ENCODE measurements around the gene MS4A4E. TPM values are rescaled to one million over a fixed set of nuclear protein-coding genes. Genes with fewer than 3 reads are reported as not detected.
A peak's percentile ranks its signal among the peaks of the same experiment; 100 is the strongest.
"Not testable (repeated sequence)": the region's sequence is repeated elsewhere in the genome, so short reads cannot be mapped to it uniquely, and the experiment has no call there.

MS4A4E gene
- total RNA-seq, 1 donor from 2014 or later = not detected

DNA sequence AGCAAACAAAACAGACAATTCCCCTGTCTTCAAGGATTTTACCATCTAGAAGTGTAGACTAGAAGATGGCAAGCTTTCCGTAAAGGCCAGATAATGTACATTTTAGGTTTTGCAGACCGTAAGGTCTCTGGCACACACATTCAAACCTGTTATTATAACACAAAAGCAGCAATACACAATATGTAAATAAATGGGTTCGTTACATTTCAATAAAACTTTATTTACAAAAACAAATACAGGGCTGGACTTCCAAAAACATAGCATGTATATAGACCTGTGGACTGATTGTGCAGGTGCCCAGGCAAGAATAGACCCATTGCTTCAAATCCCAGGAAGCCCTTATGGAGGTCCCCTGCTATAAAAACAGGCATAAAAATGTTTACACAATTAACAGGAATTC lies 33.0 kb downstream of the MS4A4E start:
- Mint-ChIP-seq H3K4me1 (peaks cover 22% of the 10 kb centered on the region), H3K9me3 (no peaks in the 10 kb centered on the region), H3K27me3 (peaks cover 4% of the 10 kb centered on the region), H3K27ac (no peak overlapping the region), H3K36me3 (ENCODE audit: low read depth) (no peaks in the 10 kb centered on the region), H3K4me3 (no peak overlapping the region)
- intact Hi-C loops (cut with micrococcal nuclease) = no loop called here
- TF ChIP-seq, protein P1, sequence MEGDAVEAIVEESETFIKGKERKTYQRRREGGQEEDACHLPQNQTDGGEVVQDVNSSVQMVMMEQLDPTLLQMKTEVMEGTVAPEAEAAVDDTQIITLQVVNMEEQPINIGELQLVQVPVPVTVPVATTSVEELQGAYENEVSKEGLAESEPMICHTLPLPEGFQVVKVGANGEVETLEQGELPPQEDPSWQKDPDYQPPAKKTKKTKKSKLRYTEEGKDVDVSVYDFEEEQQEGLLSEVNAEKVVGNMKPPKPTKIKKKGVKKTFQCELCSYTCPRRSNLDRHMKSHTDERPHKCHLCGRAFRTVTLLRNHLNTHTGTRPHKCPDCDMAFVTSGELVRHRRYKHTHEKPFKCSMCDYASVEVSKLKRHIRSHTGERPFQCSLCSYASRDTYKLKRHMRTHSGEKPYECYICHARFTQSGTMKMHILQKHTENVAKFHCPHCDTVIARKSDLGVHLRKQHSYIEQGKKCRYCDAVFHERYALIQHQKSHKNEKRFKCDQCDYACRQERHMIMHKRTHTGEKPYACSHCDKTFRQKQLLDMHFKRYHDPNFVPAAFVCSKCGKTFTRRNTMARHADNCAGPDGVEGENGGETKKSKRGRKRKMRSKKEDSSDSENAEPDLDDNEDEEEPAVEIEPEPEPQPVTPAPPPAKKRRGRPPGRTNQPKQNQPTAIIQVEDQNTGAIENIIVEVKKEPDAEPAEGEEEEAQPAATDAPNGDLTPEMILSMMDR (IDR thresholded peaks at IDR 0.05) = no peak
- ATAC-seq (ENCODE audit: low read depth) = no peak
- CTCF ChIA-PET = no interaction called here
- no peak for DNase-seq
- POLR2A ChIA-PET = no interaction called here

DNA sequence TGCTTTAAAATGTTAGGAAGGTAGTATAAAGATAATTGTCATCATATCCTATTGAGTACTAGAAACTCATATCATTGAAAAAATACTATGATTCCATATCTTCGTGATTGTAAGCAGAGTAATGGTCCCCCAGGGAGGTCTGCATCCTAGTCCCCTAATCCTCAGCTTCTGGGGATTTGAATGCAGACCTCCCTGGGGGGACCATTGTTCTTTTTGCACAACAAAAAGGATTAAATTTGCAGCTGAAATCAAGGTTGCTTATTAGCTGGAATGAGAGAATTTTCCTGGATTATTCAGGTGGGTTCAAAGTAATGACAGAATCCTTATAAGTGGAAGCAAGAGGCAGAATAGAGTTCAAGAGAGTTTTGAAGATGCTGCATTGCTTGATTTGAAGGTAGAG lies 34.0 kb downstream of the MS4A4E start:
- CTCF ChIA-PET = no interaction called here
- Mint-ChIP-seq H3K27me3 (peaks cover 4% of the 10 kb centered on the region), H3K4me1 (peaks cover 29% of the 10 kb centered on the region), H3K36me3 (ENCODE audit: low read depth) (no peaks in the 10 kb centered on the region), H3K27ac (no peak overlapping the region), H3K9me3 (no peaks in the 10 kb centered on the region), H3K4me3 (no peak overlapping the region)
- TF ChIP-seq, protein P1 (IDR thresholded peaks at IDR 0.05) = no peak
- intact Hi-C loops (cut with micrococcal nuclease) = no loop called here
- POLR2A ChIA-PET = no interaction called here
- DNase-seq (no peak), ATAC-seq (ENCODE audit: low read depth) (no peak)

DNA sequence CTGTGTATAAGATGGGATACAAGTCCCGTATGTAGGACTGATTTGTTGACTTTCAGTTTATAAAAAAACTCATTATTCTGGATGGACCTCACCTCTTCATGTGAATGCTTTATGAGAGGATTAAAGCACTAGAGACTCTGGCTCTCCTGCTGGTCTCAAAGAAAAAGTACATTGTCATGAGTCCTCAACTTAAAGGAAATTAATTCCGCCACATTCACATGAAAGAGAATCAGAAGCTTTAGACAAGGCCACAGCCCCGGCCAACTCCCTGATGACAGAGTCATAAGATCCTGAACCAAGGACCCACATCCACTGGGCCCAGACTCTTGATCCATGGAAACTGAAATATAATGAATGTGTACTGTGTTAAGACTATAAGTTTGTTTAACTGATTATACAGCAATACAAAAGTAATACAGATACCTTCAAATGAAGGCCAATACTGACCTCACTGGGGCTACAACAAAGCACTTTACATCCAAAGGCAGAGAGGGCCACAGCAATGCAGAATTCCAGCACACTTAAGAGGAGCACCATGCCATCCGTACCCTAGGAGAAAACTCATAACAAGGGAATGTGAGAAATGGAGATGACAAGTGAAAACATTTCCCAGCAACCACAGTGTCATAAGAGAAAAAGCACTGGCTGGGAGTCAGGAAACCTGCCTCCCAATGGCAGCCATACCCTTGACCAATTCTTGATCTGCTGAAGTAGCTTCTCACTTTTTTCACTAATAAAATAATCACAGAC lies 34.6 kb downstream of the MS4A4E start:
- TF ChIP-seq, protein P1 (IDR thresholded peaks at IDR 0.05) = no peak
- intact Hi-C loops (cut with micrococcal nuclease) = no loop called here
- no peaks in the 10 kb centered on the region for H3K36me3 Mint-ChIP-seq (ENCODE audit: low read depth)
- H3K4me3 Mint-ChIP-seq = no peak overlapping the region
- no peak for ATAC-seq (ENCODE audit: low read depth)
- no peaks in the 10 kb centered on the region for H3K9me3 Mint-ChIP-seq
- POLR2A ChIA-PET = interaction anchor here (0.9 kb wide), 1 partner anchor 424 kb away, joined by 3 read pairs; no protein-coding TSS in a partner anchor
- no peak overlapping the region for H3K27ac Mint-ChIP-seq
- peaks cover 3% of the 10 kb centered on the region for H3K27me3 Mint-ChIP-seq
- CTCF ChIA-PET = no interaction called here
- DNase-seq = no peak
- H3K4me1 Mint-ChIP-seq = peaks cover 29% of the 10 kb centered on the region

DNA sequence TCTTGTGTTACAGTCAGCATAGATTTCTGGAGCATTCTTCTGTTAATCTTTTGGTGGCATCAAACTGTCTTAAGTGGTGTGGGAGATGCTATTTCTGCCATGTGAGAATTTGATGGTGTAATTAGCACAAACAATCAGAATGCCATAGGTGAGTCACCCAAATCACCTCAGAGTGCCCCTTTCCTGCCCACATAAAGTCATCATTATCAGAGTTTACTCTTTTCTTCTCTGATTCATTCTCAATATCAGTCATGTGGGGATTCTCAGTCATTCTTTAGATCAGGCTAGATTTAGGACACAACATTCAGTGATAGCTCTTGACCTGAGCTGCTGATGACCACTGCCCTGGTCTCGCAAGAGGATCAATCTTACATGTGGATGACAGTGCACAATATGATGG lies 36.3 kb downstream of the MS4A4E start:
- CTCF ChIA-PET = no interaction called here
- intact Hi-C loops (cut with micrococcal nuclease) = no loop called here
- ATAC-seq (ENCODE audit: low read depth) = peak; percentile 57

DNA sequence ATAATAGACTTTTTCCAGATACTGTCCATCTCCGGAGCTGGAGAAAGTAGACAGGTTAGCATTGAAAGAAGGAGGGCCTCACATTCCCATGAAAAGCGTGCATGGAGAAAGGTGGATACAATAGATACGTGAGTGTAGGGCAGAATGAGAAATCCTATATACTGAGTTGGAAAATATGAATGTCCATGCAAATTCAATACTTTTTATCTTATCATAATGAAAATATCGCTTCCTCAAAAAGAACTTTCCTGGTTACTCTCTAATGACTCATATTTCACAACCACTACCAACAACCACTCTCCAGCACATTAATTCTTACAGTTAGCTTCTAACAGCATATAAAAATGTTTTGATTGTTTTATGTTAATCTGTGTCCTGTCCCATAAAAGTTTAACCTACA lies 38.0 kb downstream of the MS4A4E start:
- POLR2A ChIA-PET = no interaction called here
- H3K27me3 Mint-ChIP-seq = no peaks in the 10 kb centered on the region
- no peak overlapping the region for H3K4me3 Mint-ChIP-seq
- intact Hi-C loops (cut with micrococcal nuclease) = no loop called here
- no peak overlapping the region for H3K27ac Mint-ChIP-seq
- H3K4me1 Mint-ChIP-seq = peaks cover 25% of the 10 kb centered on the region
- ATAC-seq (ENCODE audit: low read depth) (peak; percentile 57), DNase-seq (no peak)
- peaks cover 3% of the 10 kb centered on the region for H3K9me3 Mint-ChIP-seq
- TF ChIP-seq, protein P1 (IDR thresholded peaks at IDR 0.05) = no peak
- CTCF ChIA-PET = no interaction called here
- no peaks in the 10 kb centered on the region for H3K36me3 Mint-ChIP-seq (ENCODE audit: low read depth)

More for the DNA sequence above, 36.3 kb downstream of the MS4A4E start:
- TF ChIP-seq, protein P1 (IDR thresholded peaks at IDR 0.05) = no peak
- Mint-ChIP-seq H3K4me3 (no peak overlapping the region), H3K4me1 (peaks cover 29% of the 10 kb centered on the region), H3K27me3 (no peaks in the 10 kb centered on the region), H3K9me3 (peaks cover 3% of the 10 kb centered on the region), H3K36me3 (ENCODE audit: low read depth) (no peaks in the 10 kb centered on the region), H3K27ac (no peak overlapping the region)
- POLR2A ChIA-PET = no interaction called here
- DNase-seq = no peak

DNA sequence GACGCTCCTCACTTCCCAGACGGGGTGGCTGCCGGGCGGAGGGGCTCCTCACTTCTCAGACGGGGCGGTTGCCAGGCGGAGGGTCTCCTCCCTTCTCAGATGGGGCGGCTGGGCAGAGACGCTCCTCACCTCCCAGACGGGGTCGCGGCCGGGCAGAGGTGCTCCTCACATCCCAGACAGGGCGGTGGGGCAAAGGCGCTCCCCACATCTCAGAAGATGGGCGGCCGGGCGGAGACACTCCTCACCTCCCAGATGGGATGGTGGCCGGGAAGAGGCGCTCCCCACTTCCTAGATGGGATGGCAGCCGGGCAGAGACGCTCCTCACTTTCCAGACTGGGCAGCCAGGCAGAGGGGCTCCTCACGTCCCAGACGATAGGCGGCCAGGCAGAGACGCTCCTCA lies 41.6 kb downstream of the MS4A4E start:
- DNase-seq; H3K27me3 Mint-ChIP-seq; H3K27ac Mint-ChIP-seq; H3K4me3 Mint-ChIP-seq; intact Hi-C loops (cut with micrococcal nuclease); H3K9me3 Mint-ChIP-seq; CTCF ChIA-PET; POLR2A ChIA-PET; H3K36me3 Mint-ChIP-seq (ENCODE audit: low read depth); ATAC-seq (ENCODE audit: low read depth): not testable (repeated sequence)
- H3K4me1 Mint-ChIP-seq = peaks cover 17% of the 10 kb centered on the region

Data from activated B cell treated with CpG ODN at 0.5 μM for 24 hours (primary cell).